ENCODE data around the gene TIGIT.

GRCh38 chr3:114252954-114253353, 40.9 kb upstream of the TIGIT start:
- TF ChIP-seq ZNF274 (IDR thresholded peaks at IDR 0.05; ENCODE audit: low read depth, low read length) (no peak), YY1 (IDR thresholded peaks at IDR 0.05; ENCODE audit: insufficient read depth, insufficient read length) (no peak)
